ENCODE data around the gene APOBEC3H. TPM values are rescaled to one million over a fixed set of nuclear protein-coding genes. Genes with fewer than 3 reads are reported as not detected.

Gene APOBEC3H
- total RNA-seq, 1 donor, result not detected

- no peak for DNase-seq (ENCODE audit: low read depth)
- TF ChIP-seq, protein P1, sequence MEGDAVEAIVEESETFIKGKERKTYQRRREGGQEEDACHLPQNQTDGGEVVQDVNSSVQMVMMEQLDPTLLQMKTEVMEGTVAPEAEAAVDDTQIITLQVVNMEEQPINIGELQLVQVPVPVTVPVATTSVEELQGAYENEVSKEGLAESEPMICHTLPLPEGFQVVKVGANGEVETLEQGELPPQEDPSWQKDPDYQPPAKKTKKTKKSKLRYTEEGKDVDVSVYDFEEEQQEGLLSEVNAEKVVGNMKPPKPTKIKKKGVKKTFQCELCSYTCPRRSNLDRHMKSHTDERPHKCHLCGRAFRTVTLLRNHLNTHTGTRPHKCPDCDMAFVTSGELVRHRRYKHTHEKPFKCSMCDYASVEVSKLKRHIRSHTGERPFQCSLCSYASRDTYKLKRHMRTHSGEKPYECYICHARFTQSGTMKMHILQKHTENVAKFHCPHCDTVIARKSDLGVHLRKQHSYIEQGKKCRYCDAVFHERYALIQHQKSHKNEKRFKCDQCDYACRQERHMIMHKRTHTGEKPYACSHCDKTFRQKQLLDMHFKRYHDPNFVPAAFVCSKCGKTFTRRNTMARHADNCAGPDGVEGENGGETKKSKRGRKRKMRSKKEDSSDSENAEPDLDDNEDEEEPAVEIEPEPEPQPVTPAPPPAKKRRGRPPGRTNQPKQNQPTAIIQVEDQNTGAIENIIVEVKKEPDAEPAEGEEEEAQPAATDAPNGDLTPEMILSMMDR (IDR thresholded peaks at IDR 0.05; ENCODE audit: insufficient read depth, low read depth, low read length), result no peak
- H3K4me3 ChIP-seq (ENCODE audit: low read depth, low read length), result no peak overlapping the region
Measured at GRCh38 chr22:39088685-39089032, 8.4 kb upstream of the APOBEC3H start.

DNA sequence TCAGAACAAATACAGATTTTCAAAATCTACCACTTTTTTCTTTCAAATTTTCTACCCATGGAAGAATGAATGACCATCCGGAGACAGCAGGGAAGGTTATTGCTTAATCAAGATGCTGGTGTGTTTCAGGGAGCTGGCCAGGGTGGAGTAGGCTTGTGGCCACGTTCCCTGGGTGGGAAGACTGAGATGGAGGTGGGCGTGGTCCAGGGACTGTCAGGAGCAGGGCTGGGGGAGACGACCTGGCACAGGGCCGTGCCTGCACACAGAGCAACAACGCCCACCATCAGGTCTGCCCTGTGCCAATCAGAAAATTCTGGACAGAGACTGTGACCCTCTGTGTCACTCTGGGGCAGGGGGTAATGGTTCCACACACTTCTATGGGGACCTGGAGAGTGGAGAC is 7.1 kb upstream of the APOBEC3H start:
- no peak overlapping the region for H3K4me3 ChIP-seq (ENCODE audit: low read depth, low read length)
- TF ChIP-seq, protein P1 (IDR thresholded peaks at IDR 0.05; ENCODE audit: insufficient read depth, low read depth, low read length), result no peak
- DNase-seq (ENCODE audit: low read depth), result no peak

GRCh38 chr22:39090426-39091064 is 6.5 kb upstream of the APOBEC3H start:
- DNase-seq (ENCODE audit: low read depth), result no peak
- TF ChIP-seq, protein P1 (IDR thresholded peaks at IDR 0.05; ENCODE audit: insufficient read depth, low read depth, low read length), result no peak
- no peak overlapping the region for H3K4me3 ChIP-seq (ENCODE audit: low read depth, low read length)

- no peak overlapping the region for H3K4me3 ChIP-seq (ENCODE audit: low read depth, low read length)
- DNase-seq (ENCODE audit: low read depth), result no peak
Measured at GRCh38 chr22:39091126-39092081, 5.6 kb upstream of the APOBEC3H start.

GRCh38 chr22:39092111-39092862 is 4.8 kb upstream of the APOBEC3H start:
- DNase-seq (ENCODE audit: low read depth), result no peak
- TF ChIP-seq, protein P1 (IDR thresholded peaks at IDR 0.05; ENCODE audit: insufficient read depth, low read depth, low read length), result no peak
- no peak overlapping the region for H3K4me3 ChIP-seq (ENCODE audit: low read depth, low read length)

More at GRCh38 chr22:39091126-39092081, 5.6 kb upstream of the APOBEC3H start:
- TF ChIP-seq, protein P1 (IDR thresholded peaks at IDR 0.05; ENCODE audit: insufficient read depth, low read depth, low read length), result no peak

DNA sequence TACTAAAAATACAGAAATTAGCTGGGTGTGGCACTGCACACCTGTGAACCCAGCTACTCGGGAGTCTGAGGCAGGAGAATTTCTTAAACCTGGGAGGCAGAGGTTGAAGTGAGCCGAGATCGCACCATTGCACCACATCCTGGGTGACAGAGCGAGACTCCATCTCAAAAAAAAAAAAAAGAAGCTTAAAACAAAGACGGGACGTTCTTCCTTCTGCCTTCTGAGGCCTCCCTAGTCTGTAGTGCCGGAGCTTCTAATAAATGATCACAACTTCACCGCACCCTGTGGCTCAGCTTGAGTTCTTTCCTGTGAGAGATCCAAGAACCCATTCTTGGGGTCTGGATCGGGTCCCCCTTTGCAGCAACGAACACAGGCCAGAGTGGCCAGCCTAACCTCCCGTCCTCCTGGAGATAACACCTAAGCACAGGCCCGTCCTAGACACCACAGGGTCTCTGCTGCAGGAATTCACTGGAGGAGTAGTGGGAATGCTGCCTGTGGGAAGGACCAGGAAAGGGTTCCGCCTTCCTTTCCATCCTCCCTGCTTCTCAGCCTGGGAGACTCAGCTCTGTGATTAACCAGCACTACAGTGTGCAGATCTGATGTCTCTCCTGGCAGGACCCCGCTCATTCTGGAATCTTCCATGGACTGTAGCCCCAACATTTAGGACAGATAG is 2.2 kb upstream of the APOBEC3H start:
- no peak overlapping the region for H3K4me3 ChIP-seq (ENCODE audit: low read depth, low read length)
- TF ChIP-seq, protein P1 (IDR thresholded peaks at IDR 0.05; ENCODE audit: insufficient read depth, low read depth, low read length), result no peak
- no peak for DNase-seq (ENCODE audit: low read depth)
